Glomerular visceral epithelial cell (primary cell): Measurements from ENCODE around the gene DLGAP1.

ENCODE experiments used
- DNase-seq: peaks from one replicate; pipeline ENCODE4 v3.0.0-alpha.2; 2016; ENCODE audit errors: extremely low spot score

Gene DLGAP1

GRCh38 chr18:4172196-4173100 lies 282.7 kb downstream of the DLGAP1 start:
- DNase-seq, result no peak

GRCh38 chr18:4157352-4157751 lies 297.8 kb downstream of the DLGAP1 start:
- no peak for DNase-seq

- DNase-seq, result no peak
Measured at GRCh38 chr18:4146797-4147196, 308.3 kb downstream of the DLGAP1 start.

GRCh38 chr18:4144201-4144600 lies 310.9 kb downstream of the DLGAP1 start:
- DNase-seq, result no peak

- no peak for DNase-seq
Measured at GRCh38 chr18:4143585-4143984, 311.5 kb downstream of the DLGAP1 start.

GRCh38 chr18:4142876-4143275 lies 312.2 kb downstream of the DLGAP1 start:
- no peak for DNase-seq

GRCh38 chr18:4134700-4135099 lies 320.4 kb downstream of the DLGAP1 start:
- DNase-seq, result no peak

GRCh38 chr18:4130734-4131719 lies 324.1 kb downstream of the DLGAP1 start:
- no peak for DNase-seq

GRCh38 chr18:4126939-4127338 lies 328.2 kb downstream of the DLGAP1 start:
- no peak for DNase-seq

GRCh38 chr18:4125627-4126230 lies 329.4 kb downstream of the DLGAP1 start:
- no peak for DNase-seq

GRCh38 chr18:4125224-4125623 lies 329.9 kb downstream of the DLGAP1 start:
- no peak for DNase-seq

GRCh38 chr18:4119813-4120212 lies 335.3 kb downstream of the DLGAP1 start:
- DNase-seq, result no peak

- DNase-seq, result no peak
Measured at GRCh38 chr18:4119127-4119648, 335.9 kb downstream of the DLGAP1 start.

GRCh38 chr18:4108016-4108415 lies 347.1 kb downstream of the DLGAP1 start:
- DNase-seq, result no peak

- DNase-seq, result no peak
Measured at GRCh38 chr18:4107049-4107467, 348.0 kb downstream of the DLGAP1 start.

- peak; percentile 54 for DNase-seq
Measured at GRCh38 chr18:4106407-4107033, 348.6 kb downstream of the DLGAP1 start.

GRCh38 chr18:4102901-4103300 lies 352.2 kb downstream of the DLGAP1 start:
- DNase-seq, result no peak

- DNase-seq, result no peak
Measured at GRCh38 chr18:4101009-4101408, 354.1 kb downstream of the DLGAP1 start.

- no peak for DNase-seq
Measured at GRCh38 chr18:4096486-4096885, 358.6 kb downstream of the DLGAP1 start.

- DNase-seq, result no peak
Measured at GRCh38 chr18:4093676-4094075, 361.4 kb downstream of the DLGAP1 start.

GRCh38 chr18:4084382-4084900 lies 370.7 kb downstream of the DLGAP1 start:
- DNase-seq, result no peak
